Mucosa of stomach (tissue), 1 donor: Measurements from ENCODE around the gene UBA6.
"Not testable (repeated sequence)": the region's sequence is repeated elsewhere in the genome, so short reads cannot be mapped to it uniquely, and the experiment has no call there.

Source experiments
- H3K27me3 ChIP-seq: one replicate; pipeline ENCODE4 v1.7.0; 2013; ENCODE audit warnings: mild to moderate bottlenecking, low read length; ENCODE audit not compliant: control insufficient read depth, insufficient read depth
- H3K36me3 ChIP-seq: one replicate; pipeline ENCODE4 v1.7.0; 2013; ENCODE audit warnings: low read length; ENCODE audit not compliant: control insufficient read depth, insufficient read depth
- H3K4me1 ChIP-seq: one replicate; pipeline ENCODE4 v1.7.0; 2013; ENCODE audit warnings: mild to moderate bottlenecking, low read length; ENCODE audit not compliant: control insufficient read depth, insufficient read depth
- H3K4me3 ChIP-seq: one replicate; pipeline ENCODE4 v1.7.0; 2013; ENCODE audit warnings: low read length
- H3K9ac ChIP-seq: one replicate; pipeline ENCODE4 v1.7.0; 2013; ENCODE audit warnings: mild to moderate bottlenecking, low read length, moderate library complexity
- H3K9me3 ChIP-seq: one replicate; pipeline ENCODE4 v1.7.0; 2013; ENCODE audit warnings: mild to moderate bottlenecking, low read length, moderate library complexity; ENCODE audit not compliant: control insufficient read depth
- donor health status: Pancreatic carcinoma.

UBA6 gene

GRCh38 chr4:67700738-67701516 is at the start of gene UBA6:
TSS of gene UBA6 (minus strand) at chr4:67701155. CDS start at chr4:67701119, 36 bp downstream.
- Histone ChIP-seq H3K27me3 (no peaks in the 10 kb centered on the region), H3K36me3 (no peaks in the 10 kb centered on the region), H3K4me1 (no peaks in the 10 kb centered on the region), H3K9ac (peak within 1 kb of the TSS; percentile 83), H3K4me3 (peak within 1 kb of the TSS; percentile 21), H3K9me3 (no peaks in the 10 kb centered on the region)

GRCh38 chr4:67750691-67751090 is 49.7 kb upstream of the UBA6 start:
- H3K4me3 ChIP-seq: no peak overlapping the region
- no peak overlapping the region for H3K9ac ChIP-seq
- H3K36me3 ChIP-seq: no peaks in the 10 kb centered on the region
- H3K27me3 ChIP-seq: no peaks in the 10 kb centered on the region
- no peaks in the 10 kb centered on the region for H3K4me1 ChIP-seq
- no peaks in the 10 kb centered on the region for H3K9me3 ChIP-seq

- no peak overlapping the region for H3K4me3 ChIP-seq
- no peaks in the 10 kb centered on the region for H3K36me3 ChIP-seq
- no peaks in the 10 kb centered on the region for H3K9me3 ChIP-seq
- H3K4me1 ChIP-seq: no peaks in the 10 kb centered on the region
- H3K27me3 ChIP-seq: no peaks in the 10 kb centered on the region
- H3K9ac ChIP-seq: no peak overlapping the region
Measured at GRCh38 chr4:67749286-67749685, 48.3 kb upstream of the UBA6 start.

- no peak overlapping the region for H3K4me3 ChIP-seq
- H3K9ac ChIP-seq: no peak overlapping the region
- no peaks in the 10 kb centered on the region for H3K9me3 ChIP-seq
- H3K4me1 ChIP-seq: no peaks in the 10 kb centered on the region
- H3K36me3 ChIP-seq: no peaks in the 10 kb centered on the region
- H3K27me3 ChIP-seq: no peaks in the 10 kb centered on the region
Measured at GRCh38 chr4:67746797-67747495, 46.0 kb upstream of the UBA6 start.

DNA sequence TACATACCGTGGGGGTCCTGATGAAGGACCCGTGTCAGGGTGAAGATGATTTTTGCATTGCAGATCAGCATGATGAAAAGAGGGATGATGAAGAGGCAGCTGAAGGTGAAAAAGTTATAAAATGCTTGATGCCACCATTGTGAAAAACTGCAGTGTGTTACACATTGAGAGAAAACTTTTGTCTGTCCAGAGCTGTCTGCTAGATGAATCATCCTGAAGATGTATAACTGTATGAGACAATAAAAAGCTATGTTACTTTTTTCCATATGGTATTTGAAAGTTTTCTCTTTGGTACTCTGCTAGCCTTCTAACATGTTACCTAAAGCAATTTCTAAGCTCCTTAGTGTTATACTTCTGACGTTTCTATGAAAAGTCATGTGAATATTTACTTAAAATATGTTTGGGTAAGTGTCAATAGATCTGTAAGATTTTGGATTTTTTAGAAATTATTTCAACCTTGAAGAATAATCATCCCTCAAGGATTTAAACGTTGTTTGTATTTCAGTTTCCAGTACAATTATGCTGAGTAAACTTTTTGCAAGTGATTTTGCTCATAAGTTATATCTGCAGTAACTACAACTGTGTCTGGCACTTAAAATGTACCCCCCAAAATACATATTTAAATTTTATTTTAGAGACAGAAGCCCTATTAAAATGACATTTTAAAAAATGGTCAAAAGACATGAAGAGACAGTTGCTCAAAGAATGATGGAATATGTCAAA is 43.8 kb upstream of the UBA6 start:
- no peak overlapping the region for H3K9ac ChIP-seq
- H3K27me3 ChIP-seq: no peaks in the 10 kb centered on the region
- H3K36me3 ChIP-seq: no peaks in the 10 kb centered on the region
- H3K4me1 ChIP-seq: no peaks in the 10 kb centered on the region
- H3K4me3 ChIP-seq: no peak overlapping the region
- H3K9me3 ChIP-seq: no peaks in the 10 kb centered on the region

- H3K4me3 ChIP-seq: no peak overlapping the region
- no peaks in the 10 kb centered on the region for H3K27me3 ChIP-seq
- no peaks in the 10 kb centered on the region for H3K36me3 ChIP-seq
- no peaks in the 10 kb centered on the region for H3K4me1 ChIP-seq
- no peaks in the 10 kb centered on the region for H3K9me3 ChIP-seq
- no peak overlapping the region for H3K9ac ChIP-seq
Measured at GRCh38 chr4:67743194-67743593, 42.2 kb upstream of the UBA6 start.

DNA sequence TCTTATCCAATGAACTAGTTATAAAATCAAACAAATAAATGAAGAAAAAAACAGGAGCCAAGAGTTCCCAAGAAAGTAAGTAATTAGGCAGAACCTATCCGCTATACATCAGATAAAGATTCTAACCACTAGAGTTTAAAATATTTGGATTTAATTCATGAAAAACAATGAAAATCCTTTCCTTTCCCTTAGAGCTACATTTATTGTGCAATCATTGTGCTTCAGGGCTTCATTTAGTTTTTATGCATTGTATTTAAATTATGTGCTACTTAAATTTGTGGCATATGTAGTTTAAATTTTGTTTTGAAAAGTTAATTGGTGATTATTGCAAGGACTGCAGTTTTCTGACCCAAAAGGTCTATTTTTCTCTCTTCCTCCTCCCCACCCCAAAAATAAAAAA is 35.3 kb upstream of the UBA6 start:
- H3K4me3 ChIP-seq: no peak overlapping the region
- H3K36me3 ChIP-seq: no peaks in the 10 kb centered on the region
- no peaks in the 10 kb centered on the region for H3K27me3 ChIP-seq
- H3K9ac ChIP-seq: no peak overlapping the region
- peaks cover 6% of the 10 kb centered on the region for H3K4me1 ChIP-seq
- no peaks in the 10 kb centered on the region for H3K9me3 ChIP-seq

DNA sequence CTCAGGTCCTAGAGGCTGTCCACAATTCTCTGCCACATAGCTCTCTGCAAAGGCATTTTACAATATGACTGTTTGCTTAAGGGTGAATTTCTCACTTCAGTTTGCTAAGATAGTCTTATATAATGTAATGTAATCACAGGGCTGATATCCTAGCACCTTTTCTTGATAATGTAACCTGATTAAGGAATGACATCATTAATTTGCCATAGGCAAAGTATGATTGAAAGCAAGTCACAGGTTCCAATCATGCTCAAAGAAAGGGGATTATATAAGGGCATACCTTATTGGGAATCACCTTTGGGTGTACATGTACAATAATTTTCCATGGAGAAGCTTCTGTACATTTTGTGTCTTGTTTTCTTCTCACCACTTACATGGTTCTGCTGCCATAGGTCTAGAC is 34.4 kb upstream of the UBA6 start:
- Histone ChIP-seq H3K27me3 (no peaks in the 10 kb centered on the region), H3K36me3 (no peaks in the 10 kb centered on the region), H3K9ac (no peak overlapping the region), H3K9me3 (no peaks in the 10 kb centered on the region), H3K4me1 (peaks cover 6% of the 10 kb centered on the region), H3K4me3 (no peak overlapping the region)

- not testable (repeated sequence) for H3K27me3 ChIP-seq, H3K4me3 ChIP-seq
Measured at GRCh38 chr4:67730511-67730910, 29.6 kb upstream of the UBA6 start.

GRCh38 chr4:67727124-67727850 is 26.3 kb upstream of the UBA6 start:
- Histone ChIP-seq H3K27me3 (no peaks in the 10 kb centered on the region), H3K9me3 (no peaks in the 10 kb centered on the region), H3K4me3 (no peak overlapping the region), H3K36me3 (no peaks in the 10 kb centered on the region), H3K4me1 (no peaks in the 10 kb centered on the region), H3K9ac (no peak overlapping the region)

More at GRCh38 chr4:67730511-67730910, 29.6 kb upstream of the UBA6 start:
- H3K4me1 ChIP-seq, H3K9ac ChIP-seq, H3K36me3 ChIP-seq, H3K9me3 ChIP-seq: not testable (repeated sequence)

DNA sequence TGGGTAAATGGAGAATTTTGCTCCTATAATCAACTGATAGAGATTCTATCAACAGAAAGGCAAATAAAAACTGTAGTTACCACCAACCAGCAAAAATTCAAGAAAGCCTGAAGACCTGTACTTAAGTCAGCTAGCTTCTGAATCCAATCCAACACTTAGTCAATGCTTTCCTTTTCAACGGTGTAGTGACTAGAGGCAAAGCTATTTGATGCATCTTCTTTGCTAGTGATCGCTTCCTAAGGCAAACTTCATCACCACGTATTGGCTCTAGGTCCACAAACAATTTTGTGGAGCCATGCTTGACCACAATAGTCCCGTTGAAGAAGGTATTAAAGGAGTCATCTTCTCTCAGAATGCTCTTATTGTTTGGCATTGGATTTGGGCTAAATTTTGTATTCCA is 25.0 kb upstream of the UBA6 start:
- Histone ChIP-seq H3K9ac (no peak overlapping the region), H3K36me3 (no peaks in the 10 kb centered on the region), H3K27me3 (no peaks in the 10 kb centered on the region), H3K9me3 (no peaks in the 10 kb centered on the region), H3K4me1 (no peaks in the 10 kb centered on the region), H3K4me3 (no peak overlapping the region)
